ENCODE measurements around the gene ASPDH.
"Not testable (repeated sequence)": the region's sequence is repeated elsewhere in the genome, so short reads cannot be mapped to it uniquely, and the experiment has no call there.

Gene ASPDH

DNA sequence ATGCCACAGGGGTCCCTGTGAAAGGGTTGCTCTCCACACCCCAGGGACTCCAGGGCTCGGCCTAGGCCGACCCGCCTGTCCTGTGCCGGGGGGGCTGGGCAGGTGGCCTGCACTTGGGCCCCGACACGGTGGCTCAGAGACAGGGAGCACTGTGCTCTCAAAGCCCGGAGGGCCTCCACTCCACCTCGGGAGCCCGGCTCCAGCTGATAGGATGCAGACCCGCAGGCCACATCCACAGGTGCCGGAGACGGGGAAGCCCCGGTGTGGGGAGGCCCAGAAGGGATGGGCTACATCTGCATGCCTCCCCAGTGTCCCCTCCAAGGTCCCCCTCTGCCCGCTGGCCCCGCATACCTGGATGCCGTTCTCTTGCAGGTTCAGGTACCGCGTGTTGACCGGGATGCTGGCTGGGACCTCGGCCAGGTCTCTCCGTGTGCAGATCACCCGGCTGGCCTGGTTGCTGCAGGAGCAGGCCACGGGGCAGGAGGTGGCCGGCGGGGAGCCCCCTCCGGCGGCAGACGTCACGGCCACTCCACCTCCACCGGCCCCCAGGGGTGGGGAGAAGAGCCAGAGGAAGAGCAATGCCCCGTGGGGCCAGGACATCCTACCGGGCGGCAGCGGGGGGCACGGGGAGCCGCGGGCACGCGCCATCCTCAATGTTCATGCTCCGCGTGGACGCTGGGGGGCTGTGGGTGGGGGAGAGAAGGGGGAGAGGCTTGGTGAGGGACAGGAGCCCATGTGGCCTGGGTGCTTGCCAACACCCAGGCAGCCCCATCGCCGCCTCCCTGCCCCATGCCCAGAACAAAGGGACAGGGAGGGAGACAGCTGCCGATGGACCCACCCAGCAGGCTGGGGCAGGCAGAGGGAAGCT lies 34.7 kb upstream of the ASPDH start:
- in situ Hi-C loops (cut with MboI; ENCODE audit: low sequenced_read_pairs) = no loop called here

DNA sequence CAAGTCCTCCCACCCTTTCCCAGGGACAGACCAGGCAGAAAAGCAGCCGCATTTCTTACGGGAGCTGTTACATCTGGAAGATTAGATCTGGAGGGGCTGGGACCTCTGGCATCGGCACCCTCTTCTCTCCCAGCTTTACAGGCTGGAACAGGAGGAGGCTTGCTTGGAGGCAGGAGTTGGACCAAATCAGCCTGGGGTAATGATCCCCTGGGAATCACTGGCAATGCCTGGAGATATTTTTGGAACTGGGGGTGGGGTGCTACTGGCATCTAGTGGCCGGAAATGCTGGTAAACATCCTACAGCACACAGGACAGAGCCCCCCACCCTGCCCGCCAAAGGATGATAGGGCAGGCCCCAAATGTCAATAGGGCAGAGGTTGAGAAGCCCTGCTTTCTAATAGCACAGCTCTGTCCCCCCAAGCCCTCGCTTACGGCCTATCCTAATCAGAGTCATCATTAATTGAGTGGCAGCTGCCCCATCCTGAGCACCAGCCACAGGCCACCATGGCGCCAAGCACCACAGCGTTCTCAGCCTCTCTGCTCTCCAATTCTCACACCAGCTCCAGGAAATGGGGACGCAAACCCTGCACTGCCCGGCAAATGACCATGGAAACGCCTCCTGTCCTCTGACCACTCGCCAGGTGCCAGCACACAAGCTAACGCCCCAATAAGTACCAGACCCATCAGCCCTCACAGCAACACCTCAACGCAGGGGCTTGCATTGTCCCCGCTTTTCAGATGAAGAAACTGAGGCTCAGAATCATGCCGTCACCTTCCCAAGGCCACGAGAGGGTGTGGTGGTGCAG lies 33.9 kb upstream of the ASPDH start:
- in situ Hi-C loops (cut with MboI; ENCODE audit: low sequenced_read_pairs) = no loop called here

DNA sequence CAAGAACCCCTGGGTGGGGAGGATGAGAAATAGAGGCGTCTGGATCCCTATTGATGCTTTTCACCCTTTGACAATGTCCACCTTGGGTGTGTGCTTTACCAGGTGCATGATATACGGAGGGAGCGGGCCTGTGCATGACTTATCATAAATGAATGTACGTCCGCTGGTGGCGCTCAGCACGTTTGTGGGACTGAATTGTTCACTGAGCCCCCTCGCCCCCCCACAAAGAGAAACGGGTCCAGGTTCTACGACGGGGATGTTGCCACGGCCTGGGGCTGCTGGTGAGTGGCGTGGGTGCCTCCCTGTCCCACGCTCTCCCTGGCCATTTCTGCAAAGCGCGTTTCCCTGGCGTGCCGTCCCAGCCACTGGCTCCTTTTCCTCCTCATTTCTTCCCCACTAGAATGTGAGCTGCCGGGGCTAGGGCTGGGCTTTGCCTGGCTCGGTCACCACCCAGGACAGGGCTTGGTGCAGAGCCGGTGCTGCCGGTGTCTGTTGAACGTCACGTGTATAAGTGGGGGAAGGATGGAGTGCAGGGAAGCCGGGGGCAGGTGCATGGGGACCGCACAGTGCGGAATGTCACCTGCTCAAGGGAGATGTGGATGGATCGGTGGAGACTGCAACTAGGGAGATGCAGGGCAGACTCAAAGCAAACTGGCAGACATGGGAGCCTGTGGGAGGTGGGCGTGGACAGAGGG lies 33.0 kb upstream of the ASPDH start:
- in situ Hi-C loops (cut with MboI; ENCODE audit: low sequenced_read_pairs) = no loop called here

DNA sequence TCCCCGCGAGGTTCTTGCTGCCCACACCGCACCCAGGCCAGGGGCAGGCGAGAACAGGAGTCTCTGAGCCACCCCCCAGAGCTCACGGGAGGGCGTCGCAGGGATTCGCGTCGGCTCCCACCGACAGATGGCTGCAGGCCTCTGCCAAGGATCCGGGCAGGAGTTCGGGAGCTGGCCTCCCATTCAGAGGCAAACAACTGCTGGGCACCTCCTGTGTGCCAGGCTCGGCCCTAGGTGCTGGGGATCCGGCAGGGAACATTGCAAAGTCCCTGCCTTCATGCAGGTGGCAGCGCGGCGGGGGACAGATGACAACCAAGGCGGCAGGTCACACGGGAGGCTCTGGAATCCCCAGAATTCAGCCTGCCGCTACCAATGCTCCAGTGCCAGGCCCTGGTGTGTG lies 29.2 kb upstream of the ASPDH start:
- in situ Hi-C loops (cut with MboI; ENCODE audit: low sequenced_read_pairs) = no loop called here

DNA sequence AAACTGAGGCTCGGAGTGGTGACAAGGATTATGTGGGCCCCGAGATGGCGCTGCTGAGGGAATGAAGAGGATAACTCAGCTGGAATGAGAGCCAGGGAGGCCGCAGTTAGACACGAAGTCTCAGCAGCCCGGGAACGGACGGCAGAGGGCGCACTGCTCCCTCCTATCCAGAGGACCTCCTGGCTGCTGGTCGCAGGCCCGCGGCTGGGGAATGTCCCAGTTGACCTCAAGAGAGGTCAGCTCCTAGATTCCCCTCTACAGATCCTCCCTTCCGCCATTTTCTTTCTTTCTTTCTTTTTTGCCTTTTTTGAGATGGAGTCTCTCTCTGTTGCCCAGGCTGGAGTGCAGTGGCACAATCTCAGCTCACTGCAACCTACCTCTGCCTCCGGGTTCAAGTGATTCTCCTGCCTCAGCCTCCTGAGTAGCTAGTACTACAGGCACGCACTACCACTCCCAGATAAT lies 24.1 kb upstream of the ASPDH start:
- in situ Hi-C loops (cut with MboI; ENCODE audit: low sequenced_read_pairs) = no loop called here

DNA sequence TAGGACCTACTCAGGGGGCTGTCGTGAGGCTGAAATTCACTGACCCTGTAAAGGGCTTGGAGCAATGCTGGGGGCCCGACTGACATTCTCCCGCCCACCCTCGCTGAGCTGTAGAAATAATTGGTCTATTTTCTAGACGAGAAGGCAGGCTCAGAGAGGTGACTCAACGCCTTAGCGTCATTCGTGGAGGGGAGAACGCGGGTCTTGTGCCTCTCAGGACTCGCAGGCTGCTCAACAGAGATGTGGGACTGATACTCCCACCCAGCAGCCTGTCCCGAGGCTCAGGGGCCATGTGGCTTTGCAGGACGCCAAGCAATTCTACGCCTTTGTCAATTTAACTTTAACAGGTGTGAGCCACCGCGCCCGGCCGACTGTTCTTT lies 23.6 kb upstream of the ASPDH start:
- in situ Hi-C loops (cut with MboI; ENCODE audit: low sequenced_read_pairs) = no loop called here

DNA sequence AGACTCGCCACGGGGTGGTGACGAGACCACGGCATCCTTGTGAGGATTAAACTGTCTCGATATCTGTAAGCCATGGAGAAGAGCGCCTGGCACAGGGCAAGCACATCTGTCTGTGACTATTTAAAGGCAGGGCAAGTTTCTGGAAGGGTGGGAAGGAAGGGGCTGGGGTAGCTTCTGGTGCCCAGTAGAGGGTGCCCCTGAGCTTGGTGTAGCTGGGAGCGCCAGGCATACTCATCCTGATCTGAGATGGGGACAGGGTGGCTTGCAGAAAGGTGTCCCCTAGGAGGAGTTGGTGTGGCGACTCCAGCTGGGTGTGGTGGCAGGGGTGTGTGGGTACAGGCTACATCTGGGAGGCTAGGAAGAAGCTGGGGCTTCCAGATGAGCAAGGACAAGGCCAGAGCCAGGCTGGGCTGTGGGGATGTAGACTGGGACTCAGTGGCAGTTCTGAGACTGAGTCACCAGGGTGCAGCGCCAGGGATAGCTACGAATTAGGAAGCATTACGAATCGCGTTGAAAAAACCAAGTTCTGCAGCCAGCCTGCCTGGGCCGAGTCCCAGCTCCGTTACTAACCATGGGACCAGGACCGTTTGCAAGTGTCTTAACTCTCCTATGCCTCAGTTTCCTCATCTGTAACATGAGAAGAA lies 23.1 kb upstream of the ASPDH start:
- in situ Hi-C loops (cut with MboI; ENCODE audit: low sequenced_read_pairs) = no loop called here

DNA sequence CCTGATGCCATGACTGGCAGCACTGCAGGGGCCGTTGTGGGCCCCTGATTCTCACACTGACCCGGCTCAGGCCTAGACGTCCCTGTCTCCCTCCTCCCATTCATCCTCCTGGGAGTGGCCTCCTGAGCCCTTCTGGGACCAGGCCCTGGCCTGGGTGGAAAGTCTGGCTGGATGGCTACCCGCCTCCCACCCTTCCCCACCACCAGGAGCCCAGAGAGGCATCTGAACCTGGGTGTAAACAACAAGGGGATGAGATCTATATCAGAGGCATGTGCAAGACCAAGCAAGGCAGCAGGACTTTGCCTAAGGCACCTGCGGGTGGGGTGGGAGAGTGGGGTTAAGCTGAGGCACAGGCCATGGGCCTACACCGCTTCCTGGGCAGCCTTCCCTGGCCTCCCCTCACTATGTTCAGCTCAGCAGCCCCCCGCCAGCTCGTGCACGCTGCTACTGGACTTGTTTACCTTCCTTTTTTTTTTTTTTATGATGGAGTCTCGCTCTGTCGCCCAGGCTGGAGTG lies 22.0 kb upstream of the ASPDH start:
- in situ Hi-C loops (cut with MboI; ENCODE audit: low sequenced_read_pairs) = no loop called here

DNA sequence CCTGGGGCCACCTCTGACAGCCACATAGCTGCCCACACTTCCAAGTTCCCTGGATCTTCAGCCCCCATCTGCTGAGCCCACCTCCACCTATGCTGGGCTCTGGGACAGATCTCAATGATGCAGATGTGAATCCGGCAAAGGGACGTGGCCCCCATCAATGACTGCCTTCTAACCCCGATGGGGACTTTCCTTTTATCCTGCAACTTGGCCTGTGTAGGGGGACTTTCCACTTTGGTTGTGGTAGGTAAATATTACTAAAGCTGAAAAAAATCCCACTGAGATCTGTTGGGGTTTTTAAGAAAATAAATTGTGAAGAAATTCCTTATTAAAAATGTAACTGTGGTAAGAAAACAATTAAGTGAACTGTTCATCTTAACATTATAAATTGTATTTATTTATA lies 20.8 kb upstream of the ASPDH start:
- in situ Hi-C loops (cut with MboI; ENCODE audit: low sequenced_read_pairs) = no loop called here

DNA sequence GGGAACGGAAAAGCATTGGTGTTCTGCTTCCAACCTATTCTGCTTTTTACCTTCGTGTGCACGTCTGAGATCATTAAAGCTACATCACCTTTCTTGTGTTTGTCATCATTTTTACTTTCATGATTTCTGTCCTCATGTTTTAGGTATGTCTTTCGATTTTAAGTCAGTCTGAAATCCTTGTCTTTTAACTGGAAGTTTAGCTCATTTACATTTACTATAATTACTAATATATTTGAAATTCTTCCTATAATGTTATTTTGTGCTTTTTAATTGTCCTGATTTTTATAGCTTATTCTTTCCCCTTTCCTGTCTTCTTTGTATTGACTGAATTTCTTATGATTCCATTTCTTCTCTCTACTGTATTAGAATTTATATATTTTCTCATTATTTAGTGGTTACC lies 19.2 kb upstream of the ASPDH start:
- in situ Hi-C loops (cut with MboI; ENCODE audit: low sequenced_read_pairs) = no loop called here

DNA sequence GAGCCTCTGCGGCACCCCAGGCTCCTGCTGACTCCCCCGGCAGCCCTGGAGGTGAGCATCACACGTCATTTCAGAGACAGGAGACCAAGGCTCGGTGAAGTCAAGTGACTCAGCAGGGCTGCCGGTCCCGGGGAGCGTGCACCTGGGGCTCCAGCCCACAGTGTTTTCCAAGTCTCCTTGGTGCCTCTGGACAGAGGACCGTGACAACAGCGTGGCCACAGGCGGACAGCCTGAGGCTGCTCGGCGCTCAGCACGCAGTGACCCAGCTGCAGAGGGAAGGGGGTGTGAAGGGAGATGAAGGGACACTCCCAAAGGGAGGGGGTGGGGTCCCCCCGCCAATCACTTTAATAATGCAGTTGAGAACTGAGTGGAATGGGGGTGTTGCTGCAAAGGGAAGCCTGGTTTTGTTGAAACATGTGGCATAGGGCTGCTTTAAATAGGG lies 17.5 kb upstream of the ASPDH start:
- in situ Hi-C loops (cut with MboI; ENCODE audit: low sequenced_read_pairs) = no loop called here

DNA sequence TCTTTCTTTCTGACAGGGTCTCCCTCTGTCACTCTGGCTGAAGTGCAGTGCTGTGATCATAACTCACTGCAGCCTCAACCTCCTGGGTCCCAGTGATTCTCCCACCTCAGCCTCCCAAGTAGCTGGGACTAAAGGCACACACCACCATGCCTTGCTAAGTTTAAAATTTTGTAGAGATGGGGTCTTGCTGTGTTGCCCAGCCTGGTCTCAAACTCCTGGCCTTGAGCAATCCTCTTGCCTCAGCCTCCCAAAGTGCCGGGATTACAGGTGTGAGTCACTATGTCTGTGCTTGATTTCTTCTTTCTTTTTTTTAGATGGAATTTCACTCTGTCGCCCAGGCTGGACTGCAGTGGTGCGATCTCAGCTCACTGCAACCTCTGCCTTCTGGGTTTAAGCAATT lies 14.3 kb upstream of the ASPDH start:
- in situ Hi-C loops (cut with MboI; ENCODE audit: low sequenced_read_pairs) = not testable (repeated sequence)

DNA sequence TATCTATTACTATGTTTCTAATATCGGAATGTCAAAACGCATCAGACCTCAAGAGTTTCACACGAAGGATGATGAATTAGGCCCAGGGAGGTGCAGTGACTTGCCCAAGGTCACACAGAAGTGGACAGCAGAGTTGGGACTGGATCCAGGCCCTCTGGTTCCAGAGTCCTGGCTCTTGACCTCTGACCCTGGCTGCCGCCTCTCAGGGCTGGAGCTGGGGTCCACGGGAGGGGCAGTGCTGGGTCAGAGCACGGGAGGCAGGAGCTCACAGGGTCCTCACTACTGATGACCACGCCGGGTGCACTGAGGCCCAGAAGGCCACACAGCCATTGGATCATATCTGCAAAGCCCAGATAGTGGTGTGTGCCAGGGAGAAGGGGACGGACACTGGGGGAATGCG lies 9.2 kb upstream of the ASPDH start:
- in situ Hi-C loops (cut with MboI; ENCODE audit: low sequenced_read_pairs) = no loop called here

DNA sequence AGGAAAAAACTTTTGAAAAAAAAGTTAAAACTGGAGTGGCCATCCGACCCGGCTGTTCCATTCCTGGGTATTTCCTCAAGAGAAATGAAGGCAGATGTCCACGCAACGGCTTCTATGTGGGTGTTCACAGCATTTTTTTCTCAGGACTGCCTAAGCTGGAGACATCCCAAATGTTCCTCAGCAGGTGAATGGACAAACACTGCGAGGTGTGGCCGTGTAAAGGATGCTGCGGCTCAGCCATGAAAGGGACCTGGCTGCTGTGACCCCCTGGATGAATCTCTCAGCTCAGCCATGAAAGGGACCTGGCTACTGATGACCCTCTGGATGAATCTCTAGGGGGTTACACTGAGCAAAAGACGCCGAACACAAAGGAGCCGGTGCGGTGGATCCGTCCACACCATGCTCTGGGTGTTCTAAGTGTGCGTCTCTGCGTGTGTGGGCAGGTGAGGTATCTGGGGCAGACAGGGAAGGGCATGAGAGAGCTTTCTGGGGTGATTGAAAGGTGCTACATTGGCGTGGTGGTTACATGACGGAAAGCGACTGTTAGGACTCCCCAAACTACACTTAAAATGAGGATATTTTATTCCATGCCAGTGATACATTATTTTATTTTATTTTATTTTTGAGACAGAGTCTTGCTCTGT lies 7.2 kb upstream of the ASPDH start:
- in situ Hi-C loops (cut with MboI; ENCODE audit: low sequenced_read_pairs) = no loop called here

DNA sequence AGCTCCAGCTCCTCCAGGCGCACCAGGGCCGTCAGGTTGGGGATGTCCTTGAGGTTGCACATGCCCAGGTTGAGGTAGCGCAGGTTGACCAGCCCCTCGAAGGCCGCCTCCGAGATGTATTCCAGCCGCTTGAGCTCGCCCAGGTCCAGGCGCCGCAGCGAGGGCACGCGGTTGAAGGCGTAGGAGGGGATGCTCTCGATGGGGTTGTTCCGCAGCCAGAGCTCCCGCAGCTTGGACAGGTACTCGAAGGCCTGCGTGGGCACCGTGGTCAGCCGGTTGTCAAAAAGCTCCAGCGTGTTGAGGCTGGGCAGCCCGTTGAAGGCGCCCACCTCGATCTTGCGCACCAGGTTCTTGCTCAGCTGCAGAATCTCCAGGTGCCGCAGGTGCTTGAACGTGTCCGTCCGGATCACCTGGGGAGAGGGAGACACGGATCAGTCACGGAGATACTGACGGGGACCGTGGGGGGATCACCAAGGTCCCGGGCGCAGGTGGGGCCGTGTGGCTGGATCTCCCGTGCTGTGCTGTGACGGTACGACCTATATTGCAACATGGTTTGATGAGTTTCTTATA lies 5.4 kb upstream of the ASPDH start:
- in situ Hi-C loops (cut with MboI; ENCODE audit: low sequenced_read_pairs) = no loop called here

DNA sequence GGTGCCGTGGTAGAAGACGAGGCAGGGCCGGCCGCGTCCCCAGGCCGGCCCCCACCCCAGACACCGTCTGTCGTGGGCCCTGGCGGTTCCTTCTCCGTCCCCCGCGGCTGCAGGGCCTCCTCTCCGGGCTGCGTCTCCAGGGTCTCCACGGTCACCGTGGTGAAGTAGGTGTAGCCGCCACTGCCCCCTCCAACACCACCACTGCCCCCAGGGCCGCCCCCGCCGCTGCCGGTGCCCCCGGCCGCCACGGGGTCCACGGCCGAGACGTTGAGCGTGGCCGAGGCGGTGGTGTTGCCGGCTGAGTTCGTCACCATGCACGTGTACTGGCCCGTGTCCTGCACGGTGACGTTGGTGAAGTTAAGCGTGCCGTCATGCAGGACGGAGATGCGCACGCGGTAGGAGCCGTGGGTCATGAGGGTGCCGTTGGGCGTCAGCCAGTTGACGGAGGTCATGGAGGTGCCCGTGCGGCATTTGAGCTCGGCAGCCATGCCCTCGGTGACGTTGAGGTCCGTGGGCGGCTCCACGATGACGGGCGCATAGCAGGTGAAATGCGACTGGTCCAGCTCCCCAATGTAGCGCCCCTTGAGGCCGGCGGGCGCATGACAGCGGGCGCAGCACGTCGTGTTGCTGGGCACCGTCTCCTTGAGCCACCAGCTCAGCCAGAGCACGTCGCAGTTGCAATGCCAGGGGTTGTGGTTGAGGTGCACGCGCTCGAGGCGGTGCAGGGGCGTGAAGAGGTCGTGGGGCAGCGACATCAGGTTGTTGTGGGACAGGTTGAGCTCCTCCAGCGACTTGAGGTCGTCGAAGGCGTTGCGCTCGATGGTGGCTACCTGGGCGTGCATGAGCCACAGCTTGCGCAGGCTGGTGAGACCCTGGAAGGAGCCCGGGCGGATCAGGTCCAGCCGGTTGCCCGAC lies 4.6 kb upstream of the ASPDH start:
- in situ Hi-C loops (cut with MboI; ENCODE audit: low sequenced_read_pairs) = no loop called here

DNA sequence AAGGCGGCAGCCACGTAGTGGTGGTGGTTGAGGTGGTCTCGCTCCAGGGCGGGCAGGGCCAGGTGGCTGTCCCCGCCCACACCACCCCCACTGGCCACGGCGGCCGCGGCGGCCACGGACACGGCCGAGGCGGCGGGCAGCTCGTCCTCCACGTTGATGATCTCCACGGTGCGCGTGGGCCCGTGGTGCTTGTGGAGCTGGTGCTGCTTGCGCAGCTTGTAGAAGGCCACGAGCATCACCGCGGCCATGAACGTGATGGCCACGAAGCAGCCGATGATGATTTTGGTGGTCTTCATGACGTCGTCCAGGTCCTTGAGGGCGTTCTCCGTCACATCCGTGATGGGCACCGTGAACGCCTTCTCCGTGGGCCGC lies 4.0 kb upstream of the ASPDH start:
- in situ Hi-C loops (cut with MboI; ENCODE audit: low sequenced_read_pairs) = no loop called here

DNA sequence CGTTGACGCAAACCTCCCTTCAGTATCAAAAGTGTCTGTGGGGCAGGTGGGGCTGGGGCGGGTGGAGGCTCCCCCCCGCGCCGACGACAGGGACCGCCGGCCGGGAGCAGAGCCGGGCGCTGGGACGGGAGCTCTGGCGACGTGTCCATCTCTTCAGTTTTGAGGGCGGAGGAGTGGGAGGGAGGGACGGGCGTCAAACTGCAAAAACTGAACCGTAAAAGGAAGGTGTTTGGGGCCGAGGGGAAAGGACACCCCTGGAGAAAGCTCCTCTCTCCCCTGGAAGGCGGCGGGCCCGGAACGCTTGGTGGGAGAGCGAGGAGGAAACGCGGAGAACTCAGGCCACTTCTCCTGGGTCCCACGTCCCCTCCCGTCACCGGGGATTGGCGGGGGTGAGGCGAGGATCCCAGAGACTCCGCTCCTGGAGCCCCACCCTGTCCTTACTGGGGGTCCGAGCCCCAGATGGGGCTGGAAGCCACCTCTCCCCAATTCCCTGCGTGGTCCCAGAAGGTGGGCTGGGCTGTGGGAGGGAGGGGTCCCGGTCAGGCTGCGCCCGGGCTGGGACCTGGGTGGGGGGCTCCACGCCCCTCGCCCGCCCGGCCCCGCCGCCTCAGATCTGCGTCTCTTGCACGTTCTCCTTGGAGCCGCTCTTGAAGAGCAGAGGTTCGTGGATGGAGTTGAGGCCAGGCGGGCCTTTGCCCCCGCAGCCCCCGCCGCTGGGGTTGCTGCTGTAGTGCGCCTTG lies 3.4 kb upstream of the ASPDH start:
- in situ Hi-C loops (cut with MboI; ENCODE audit: low sequenced_read_pairs) = no loop called here

Data from hTERT RPE-1 (cell line).